ENCODE measurements around the gene RP2.

DNA sequence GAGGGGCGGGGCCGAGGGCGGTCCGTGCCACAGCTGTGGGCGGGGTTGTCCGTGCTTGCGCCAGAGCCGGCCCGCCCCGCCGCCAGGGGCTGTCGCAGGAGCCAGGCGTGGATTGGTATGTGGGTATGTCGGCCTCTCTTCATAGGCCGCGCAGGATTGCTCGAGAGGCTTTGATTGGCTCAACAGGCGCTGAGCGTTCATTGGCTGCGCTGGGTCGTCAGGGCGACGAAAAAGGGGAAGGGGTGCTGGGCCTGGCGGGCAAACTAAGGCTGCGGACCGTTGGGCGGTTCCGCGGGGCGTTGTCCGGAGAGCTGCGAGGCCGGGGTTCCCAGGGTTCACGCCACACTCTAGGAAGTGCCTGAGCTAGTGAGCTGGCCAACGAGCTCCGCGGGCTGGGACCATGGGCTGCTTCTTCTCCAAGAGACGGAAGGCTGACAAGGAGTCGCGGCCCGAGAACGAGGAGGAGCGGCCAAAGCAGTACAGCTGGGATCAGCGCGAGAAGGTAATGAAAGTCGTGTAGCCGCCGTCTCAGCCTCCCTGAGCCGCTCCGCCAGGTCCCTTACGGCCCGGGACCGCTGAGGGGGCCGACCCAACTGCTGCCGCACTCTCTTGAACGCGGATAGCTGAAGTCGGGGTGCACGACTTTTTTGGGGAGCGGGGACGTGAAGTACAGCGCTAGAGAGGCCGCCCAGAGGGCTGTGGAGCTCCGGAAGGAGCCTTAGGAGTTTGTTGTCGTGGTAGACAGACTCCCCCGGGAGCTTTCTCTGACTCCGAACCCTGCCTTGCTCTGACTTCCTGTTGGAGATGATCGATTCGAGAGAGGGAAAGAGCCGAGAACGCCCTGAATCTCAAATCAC is at the start of gene RP2:
- TF ChIP-seq, protein P1, sequence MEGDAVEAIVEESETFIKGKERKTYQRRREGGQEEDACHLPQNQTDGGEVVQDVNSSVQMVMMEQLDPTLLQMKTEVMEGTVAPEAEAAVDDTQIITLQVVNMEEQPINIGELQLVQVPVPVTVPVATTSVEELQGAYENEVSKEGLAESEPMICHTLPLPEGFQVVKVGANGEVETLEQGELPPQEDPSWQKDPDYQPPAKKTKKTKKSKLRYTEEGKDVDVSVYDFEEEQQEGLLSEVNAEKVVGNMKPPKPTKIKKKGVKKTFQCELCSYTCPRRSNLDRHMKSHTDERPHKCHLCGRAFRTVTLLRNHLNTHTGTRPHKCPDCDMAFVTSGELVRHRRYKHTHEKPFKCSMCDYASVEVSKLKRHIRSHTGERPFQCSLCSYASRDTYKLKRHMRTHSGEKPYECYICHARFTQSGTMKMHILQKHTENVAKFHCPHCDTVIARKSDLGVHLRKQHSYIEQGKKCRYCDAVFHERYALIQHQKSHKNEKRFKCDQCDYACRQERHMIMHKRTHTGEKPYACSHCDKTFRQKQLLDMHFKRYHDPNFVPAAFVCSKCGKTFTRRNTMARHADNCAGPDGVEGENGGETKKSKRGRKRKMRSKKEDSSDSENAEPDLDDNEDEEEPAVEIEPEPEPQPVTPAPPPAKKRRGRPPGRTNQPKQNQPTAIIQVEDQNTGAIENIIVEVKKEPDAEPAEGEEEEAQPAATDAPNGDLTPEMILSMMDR (IDR thresholded peaks at IDR 0.05; ENCODE audit: insufficient read depth, low read length, poor library complexity, severe bottlenecking), result no peak
- no peak for TF ChIP-seq EZH2phosphoT487 (conservative IDR thresholded peaks at IDR 0.05; ENCODE audit: low read length)
